HL-60 (cell line): ENCODE measurements around the gene CLSTN2.

Experiments
- POLR2AphosphoS5 ChIP-seq: IDR thresholded peaks from 2 replicates; pipeline ENCODE4 v1.6.1; 2012; ENCODE audit warnings: low read depth
- TF ChIP-seq, protein P1 (sequence below): IDR thresholded peaks from one replicate; pipeline ENCODE4 v1.5.1; 2011; ENCODE audit warnings: low read length, control low read depth, inconsistent platforms; ENCODE audit not compliant: insufficient read depth

GRCh38 chr3:140439527-140439926, 504.5 kb downstream of the CLSTN2 start:
- no peak for TF ChIP-seq POLR2AphosphoS5
- TF ChIP-seq, protein P1, sequence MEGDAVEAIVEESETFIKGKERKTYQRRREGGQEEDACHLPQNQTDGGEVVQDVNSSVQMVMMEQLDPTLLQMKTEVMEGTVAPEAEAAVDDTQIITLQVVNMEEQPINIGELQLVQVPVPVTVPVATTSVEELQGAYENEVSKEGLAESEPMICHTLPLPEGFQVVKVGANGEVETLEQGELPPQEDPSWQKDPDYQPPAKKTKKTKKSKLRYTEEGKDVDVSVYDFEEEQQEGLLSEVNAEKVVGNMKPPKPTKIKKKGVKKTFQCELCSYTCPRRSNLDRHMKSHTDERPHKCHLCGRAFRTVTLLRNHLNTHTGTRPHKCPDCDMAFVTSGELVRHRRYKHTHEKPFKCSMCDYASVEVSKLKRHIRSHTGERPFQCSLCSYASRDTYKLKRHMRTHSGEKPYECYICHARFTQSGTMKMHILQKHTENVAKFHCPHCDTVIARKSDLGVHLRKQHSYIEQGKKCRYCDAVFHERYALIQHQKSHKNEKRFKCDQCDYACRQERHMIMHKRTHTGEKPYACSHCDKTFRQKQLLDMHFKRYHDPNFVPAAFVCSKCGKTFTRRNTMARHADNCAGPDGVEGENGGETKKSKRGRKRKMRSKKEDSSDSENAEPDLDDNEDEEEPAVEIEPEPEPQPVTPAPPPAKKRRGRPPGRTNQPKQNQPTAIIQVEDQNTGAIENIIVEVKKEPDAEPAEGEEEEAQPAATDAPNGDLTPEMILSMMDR, result no peak
